ENCODE data around the gene CCDC69.

CCDC69 gene

DNA sequence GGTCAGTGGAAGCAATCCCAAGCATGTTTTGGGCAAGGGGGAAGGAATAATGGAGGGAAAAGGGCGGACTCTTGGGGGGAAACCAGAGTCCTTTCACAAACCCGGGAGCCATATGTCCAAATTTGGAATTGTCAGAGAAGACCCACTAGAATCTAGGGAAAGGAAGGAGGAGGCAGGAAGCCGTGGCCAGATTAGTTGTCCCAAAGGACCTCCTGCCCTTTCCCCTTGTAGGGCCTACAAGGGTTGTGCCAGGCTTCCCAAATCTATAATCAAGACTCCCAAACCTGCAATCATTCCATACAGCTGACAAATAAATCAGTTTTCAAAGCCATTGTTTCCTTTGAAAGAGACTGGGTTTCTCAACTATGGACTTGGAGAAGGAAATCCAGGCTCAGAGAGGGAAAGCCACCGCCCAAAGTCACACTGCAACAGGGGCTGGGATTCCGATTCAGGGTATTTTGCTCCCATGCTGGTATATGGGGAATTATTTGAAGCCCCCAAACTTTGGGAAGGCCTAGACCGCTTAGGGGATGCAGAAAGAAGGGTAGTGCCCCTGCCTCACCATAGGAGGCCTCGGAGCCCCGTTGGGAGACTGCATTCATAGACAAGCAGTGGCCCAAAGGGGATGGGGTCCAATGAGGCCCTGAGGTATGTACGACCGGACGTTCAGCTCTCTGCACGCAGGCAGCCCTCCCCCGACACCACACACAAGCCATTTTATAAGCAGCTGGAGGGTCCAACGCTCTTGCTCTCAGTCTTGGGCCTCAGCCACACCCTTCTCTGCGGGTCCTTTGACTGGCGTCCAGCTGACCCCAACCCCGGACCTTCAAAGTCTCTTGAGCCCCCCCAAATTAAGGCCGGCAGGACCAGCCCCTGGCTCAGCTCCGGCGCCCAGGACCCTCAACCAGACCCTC, 67.1 kb downstream of the CCDC69 start:
- Histone ChIP-seq H3K36me3 (ENCODE audit: insufficient read depth, low read length) (no peaks in the 10 kb centered on the region), H3K79me2 (ENCODE audit: insufficient read depth, low read length) (no peaks in the 10 kb centered on the region), H3K9me3 (ENCODE audit: low read length) (no peaks in the 10 kb centered on the region), H3K27me3 (ENCODE audit: insufficient read depth, low read length) (no peaks in the 10 kb centered on the region; the same call in 1 of the 2 replicates), H2AFZ (ENCODE audit: low read length) (no peak overlapping the region), H4K20me1 (ENCODE audit: insufficient read depth, low read length) (no peaks in the 10 kb centered on the region), H3K4me2 (ENCODE audit: low read length) (peak overlapping the region; percentile 64; the same call in 1 of the 2 replicates), H3K4me1 (ENCODE audit: insufficient read depth, low read length, severe bottlenecking) (peaks cover 22% of the 10 kb centered on the region), H3K27ac (ENCODE audit: low read depth, low read length, poor library complexity, severe bottlenecking) (no peak overlapping the region), H3K9ac (ENCODE audit: low read length) (no peak overlapping the region; the same call in 1 of the 2 replicates), H3K4me3 (ENCODE audit: low read depth, low read length, poor library complexity, severe bottlenecking) (peak overlapping the region; percentile 56), H3K9me2 (ENCODE audit: low read depth, low read length) (no peaks in the 10 kb centered on the region), H3F3A (ENCODE audit: insufficient read depth, low read length) (no peaks in the 10 kb centered on the region)
- no peak for TF ChIP-seq EZH2 (IDR thresholded peaks at IDR 0.05; ENCODE audit: borderline replicate concordance, low read length)
- TF ChIP-seq, protein P1, sequence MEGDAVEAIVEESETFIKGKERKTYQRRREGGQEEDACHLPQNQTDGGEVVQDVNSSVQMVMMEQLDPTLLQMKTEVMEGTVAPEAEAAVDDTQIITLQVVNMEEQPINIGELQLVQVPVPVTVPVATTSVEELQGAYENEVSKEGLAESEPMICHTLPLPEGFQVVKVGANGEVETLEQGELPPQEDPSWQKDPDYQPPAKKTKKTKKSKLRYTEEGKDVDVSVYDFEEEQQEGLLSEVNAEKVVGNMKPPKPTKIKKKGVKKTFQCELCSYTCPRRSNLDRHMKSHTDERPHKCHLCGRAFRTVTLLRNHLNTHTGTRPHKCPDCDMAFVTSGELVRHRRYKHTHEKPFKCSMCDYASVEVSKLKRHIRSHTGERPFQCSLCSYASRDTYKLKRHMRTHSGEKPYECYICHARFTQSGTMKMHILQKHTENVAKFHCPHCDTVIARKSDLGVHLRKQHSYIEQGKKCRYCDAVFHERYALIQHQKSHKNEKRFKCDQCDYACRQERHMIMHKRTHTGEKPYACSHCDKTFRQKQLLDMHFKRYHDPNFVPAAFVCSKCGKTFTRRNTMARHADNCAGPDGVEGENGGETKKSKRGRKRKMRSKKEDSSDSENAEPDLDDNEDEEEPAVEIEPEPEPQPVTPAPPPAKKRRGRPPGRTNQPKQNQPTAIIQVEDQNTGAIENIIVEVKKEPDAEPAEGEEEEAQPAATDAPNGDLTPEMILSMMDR (IDR thresholded peaks at IDR 0.05; ENCODE audit: low read length): no peak

DNA sequence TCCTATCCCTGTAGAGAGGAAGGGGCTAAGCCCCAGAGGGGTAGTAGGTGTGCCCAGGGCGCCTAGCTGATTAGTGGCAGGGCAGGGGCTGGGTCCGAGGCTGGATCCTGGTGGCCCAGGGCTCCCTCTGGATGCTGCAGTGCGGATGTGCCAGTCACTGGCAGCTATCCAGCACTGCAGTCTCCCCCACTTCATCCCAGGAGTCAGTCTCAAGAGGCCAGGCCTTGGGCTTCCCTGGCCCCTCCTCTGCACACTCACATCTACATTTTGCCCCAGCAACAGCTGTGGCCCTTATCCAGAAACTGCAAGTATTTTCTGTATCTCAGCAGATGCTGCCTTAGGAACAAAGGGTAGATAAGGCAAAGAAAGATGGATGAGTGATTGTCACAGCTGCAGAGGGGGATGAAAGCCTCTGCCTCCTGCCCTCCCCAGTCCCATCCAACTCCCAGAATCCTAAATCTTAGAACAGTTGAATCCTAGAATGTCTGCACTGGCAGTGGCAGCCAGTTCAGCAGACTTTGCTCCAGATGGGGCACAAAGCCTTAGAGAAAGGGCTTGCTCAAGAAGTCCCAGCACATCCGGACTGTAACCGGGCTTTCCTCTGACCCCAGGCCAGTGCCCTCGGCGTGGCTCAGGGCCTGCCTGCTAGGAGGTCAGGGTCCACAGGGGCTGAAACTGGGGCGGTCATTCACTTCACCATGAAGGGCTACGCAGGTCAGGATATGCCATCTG, 68.0 kb downstream of the CCDC69 start:
- no peak for TF ChIP-seq EZH2 (IDR thresholded peaks at IDR 0.05; ENCODE audit: borderline replicate concordance, low read length)
- TF ChIP-seq, protein P1 (IDR thresholded peaks at IDR 0.05; ENCODE audit: low read length): no peak
- H3K9me3 ChIP-seq (ENCODE audit: low read length): no peaks in the 10 kb centered on the region
- no peak overlapping the region for H3K4me3 ChIP-seq (ENCODE audit: low read depth, low read length, poor library complexity, severe bottlenecking)
- no peak overlapping the region for H3K9ac ChIP-seq (ENCODE audit: low read length)
- H3K27me3 ChIP-seq (ENCODE audit: insufficient read depth, low read length): no peaks in the 10 kb centered on the region; the same call in 1 of the 2 replicates
- H4K20me1 ChIP-seq (ENCODE audit: insufficient read depth, low read length): no peaks in the 10 kb centered on the region
- no peaks in the 10 kb centered on the region for H3K79me2 ChIP-seq (ENCODE audit: insufficient read depth, low read length)
- no peak overlapping the region for H3K27ac ChIP-seq (ENCODE audit: low read depth, low read length, poor library complexity, severe bottlenecking)
- H3K4me2 ChIP-seq (ENCODE audit: low read length): no peak overlapping the region
- no peaks in the 10 kb centered on the region for H3K36me3 ChIP-seq (ENCODE audit: insufficient read depth, low read length)
- no peak overlapping the region for H2AFZ ChIP-seq (ENCODE audit: low read length)
- peaks cover 30% of the 10 kb centered on the region for H3K4me1 ChIP-seq (ENCODE audit: insufficient read depth, low read length, severe bottlenecking)
- H3K9me2 ChIP-seq (ENCODE audit: low read depth, low read length): no peaks in the 10 kb centered on the region
- no peaks in the 10 kb centered on the region for H3F3A ChIP-seq (ENCODE audit: insufficient read depth, low read length)

DNA sequence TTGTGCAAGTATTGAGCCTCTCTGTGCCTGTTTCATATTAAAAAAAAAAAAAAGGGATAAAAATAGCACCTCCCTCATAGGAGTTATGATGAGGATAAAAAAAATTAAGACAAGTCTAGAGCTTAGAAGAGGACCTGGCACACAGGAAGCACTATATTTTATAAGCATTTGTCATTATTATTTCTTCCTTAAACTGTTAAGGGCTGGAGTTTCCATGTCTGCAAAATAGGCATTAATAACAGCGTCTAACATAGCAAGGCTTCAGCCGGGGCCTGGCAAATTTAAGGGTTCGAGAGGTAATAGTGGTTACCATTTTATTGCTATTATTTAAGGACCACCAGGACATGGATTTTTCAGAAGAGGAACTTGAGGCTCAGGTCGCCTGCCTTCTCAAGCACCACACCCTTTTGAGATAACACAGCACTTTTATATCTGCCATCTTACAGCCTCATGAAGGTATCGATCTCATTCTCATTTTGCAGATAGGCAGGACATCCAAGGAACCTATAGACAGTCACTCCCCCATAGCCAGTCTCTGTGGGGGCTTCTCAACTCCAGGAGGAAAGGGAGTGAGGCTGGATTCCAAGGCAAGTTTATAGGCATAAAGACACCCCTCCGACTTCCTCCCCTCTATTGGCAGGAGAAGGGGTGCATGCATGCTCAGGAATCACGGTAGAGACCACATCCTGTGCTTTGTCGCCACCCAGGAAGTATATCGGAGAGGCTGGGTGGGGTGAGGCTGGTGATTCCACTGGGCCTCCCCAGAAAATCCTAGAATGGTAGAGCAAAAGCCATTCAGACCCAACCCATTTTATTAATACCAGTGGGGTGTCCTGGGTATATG, 68.7 kb downstream of the CCDC69 start:
- Histone ChIP-seq H3K4me3 (ENCODE audit: low read depth, low read length, poor library complexity, severe bottlenecking) (no peak overlapping the region), H2AFZ (ENCODE audit: low read length) (no peak overlapping the region), H3K27me3 (ENCODE audit: insufficient read depth, low read length) (no peaks in the 10 kb centered on the region), H3K79me2 (ENCODE audit: insufficient read depth, low read length) (no peaks in the 10 kb centered on the region), H3F3A (ENCODE audit: insufficient read depth, low read length) (no peaks in the 10 kb centered on the region), H3K9me3 (ENCODE audit: low read length) (no peaks in the 10 kb centered on the region), H3K36me3 (ENCODE audit: insufficient read depth, low read length) (no peaks in the 10 kb centered on the region), H3K4me1 (ENCODE audit: insufficient read depth, low read length, severe bottlenecking) (peaks cover 38% of the 10 kb centered on the region), H3K9me2 (ENCODE audit: low read depth, low read length) (no peaks in the 10 kb centered on the region), H3K4me2 (ENCODE audit: low read length) (no peak overlapping the region), H4K20me1 (ENCODE audit: insufficient read depth, low read length) (no peaks in the 10 kb centered on the region), H3K27ac (ENCODE audit: low read depth, low read length, poor library complexity, severe bottlenecking) (no peak overlapping the region), H3K9ac (ENCODE audit: low read length) (no peak overlapping the region)
- TF ChIP-seq, protein P1 (IDR thresholded peaks at IDR 0.05; ENCODE audit: low read length): no peak
- TF ChIP-seq EZH2 (IDR thresholded peaks at IDR 0.05; ENCODE audit: borderline replicate concordance, low read length): no peak

Data from OCI-LY1 (cell line).